Neural cell (in vitro differentiated cells): ENCODE measurements around the gene SH3GL3.

Source experiments
- CTCF ChIP-seq: fragments of 450-650 bp; IDR thresholded peaks from 2 replicates; pipeline ENCODE4 v1.5.1; 2014; ENCODE audit warnings: antibody characterized with exemption, mild to moderate bottlenecking, moderate library complexity; ENCODE audit not compliant: poor library complexity, severe bottlenecking
- EP300 ChIP-seq: fragments of 450-650 bp; conservative IDR thresholded peaks from 2 replicates; pipeline ENCODE4 v1.6.1; 2014; ENCODE audit warnings: antibody characterized with exemption, mild to moderate bottlenecking, moderate library complexity; ENCODE audit not compliant: poor library complexity, severe bottlenecking
- EZH2 ChIP-seq: fragments of 200-600, 300-800 bp; shearing (Covaris generic), sonication (generic); IDR thresholded peaks from 2 replicates; pipeline ENCODE4 v1.6.1; 2014; ENCODE audit warnings: antibody characterized with exemption, low read length, borderline replicate concordance, mild to moderate bottlenecking; ENCODE audit not compliant: insufficient read depth, poor library complexity, severe bottlenecking
- POLR2AphosphoS5 ChIP-seq: IDR thresholded peaks from 2 replicates; pipeline ENCODE4 v1.6.1; 2012
- RAD21 ChIP-seq: fragments of 450-650 bp; conservative IDR thresholded peaks from 2 replicates; pipeline ENCODE4 v1.6.1; 2014; ENCODE audit warnings: antibody characterized with exemption, mild to moderate bottlenecking, moderate library complexity
- REST ChIP-seq: IDR thresholded peaks from 2 replicates; pipeline ENCODE4 v1.6.1; 2012; ENCODE audit warnings: borderline replicate concordance
- SMC3 ChIP-seq: fragments of 450-650 bp; conservative IDR thresholded peaks from 2 replicates; pipeline ENCODE4 v1.6.1; 2014; ENCODE audit warnings: antibody characterized with exemption, mild to moderate bottlenecking, moderate library complexity; ENCODE audit not compliant: poor library complexity
- TAF1 ChIP-seq: IDR thresholded peaks from 2 replicates; pipeline ENCODE4 v1.6.1; 2012; ENCODE audit warnings: low read depth

- no peak for TF ChIP-seq CTCF
- TF ChIP-seq SMC3 = no peak
- no peak for TF ChIP-seq TAF1
- no peak for TF ChIP-seq EP300
- TF ChIP-seq RAD21 = no peak
- no peak for TF ChIP-seq POLR2AphosphoS5
- TF ChIP-seq EZH2 = no peak
- no peak for TF ChIP-seq REST
Observed at GRCh38 chr15:83652626-83653204, 205.6 kb downstream of the SH3GL3 start.
